ENCODE measurements around the gene RNF138.
"Not testable (repeated sequence)": the region's sequence is repeated elsewhere in the genome, so short reads cannot be mapped to it uniquely, and the experiment has no call there.

The RNF138 gene, protein sequence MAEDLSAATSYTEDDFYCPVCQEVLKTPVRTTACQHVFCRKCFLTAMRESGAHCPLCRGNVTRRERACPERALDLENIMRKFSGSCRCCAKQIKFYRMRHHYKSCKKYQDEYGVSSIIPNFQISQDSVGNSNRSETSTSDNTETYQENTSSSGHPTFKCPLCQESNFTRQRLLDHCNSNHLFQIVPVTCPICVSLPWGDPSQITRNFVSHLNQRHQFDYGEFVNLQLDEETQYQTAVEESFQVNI

DNA sequence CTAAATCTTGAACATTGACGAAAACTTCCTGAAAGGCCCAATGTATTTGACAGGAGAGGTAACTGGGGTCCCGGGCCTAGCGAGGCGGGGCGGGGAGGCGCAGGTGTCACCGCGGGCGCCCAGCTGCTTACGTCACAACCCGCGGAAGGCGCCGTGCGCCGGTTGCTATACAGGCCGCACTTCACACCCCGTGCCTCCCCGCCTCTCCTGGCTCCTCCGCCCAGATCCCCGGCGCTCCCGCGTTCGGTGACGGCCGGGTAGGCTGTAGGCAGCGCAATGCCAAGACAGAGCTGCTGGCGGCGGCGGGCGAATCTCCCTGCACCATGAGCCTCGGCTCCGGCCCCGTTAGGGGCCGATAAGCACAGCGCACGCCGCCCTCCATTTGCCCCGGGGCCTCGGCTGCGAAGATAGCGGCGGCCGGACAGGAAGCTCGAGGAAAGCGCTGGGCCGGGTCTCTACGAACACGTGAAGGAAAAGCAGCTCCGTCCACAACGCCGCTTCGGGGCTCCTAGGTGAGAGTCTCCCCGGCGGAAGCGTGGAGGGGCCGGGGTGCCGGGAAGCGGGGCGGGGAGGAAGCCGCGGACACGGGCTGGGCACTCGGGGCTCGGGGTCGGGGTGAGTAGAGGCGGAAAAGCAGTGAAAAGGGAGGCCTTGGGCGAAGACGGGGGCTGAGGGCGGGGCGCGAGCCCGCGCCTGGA lies at the start of gene RNF138:
Gene RNF138 (plus strand): TSS at position 151 of the 698 bp plus-strand sequence. CDS start 903 bp downstream, outside the sequence.
- peak; percentile 78 for DNase-seq (ENCODE audit: low read depth)

DNA sequence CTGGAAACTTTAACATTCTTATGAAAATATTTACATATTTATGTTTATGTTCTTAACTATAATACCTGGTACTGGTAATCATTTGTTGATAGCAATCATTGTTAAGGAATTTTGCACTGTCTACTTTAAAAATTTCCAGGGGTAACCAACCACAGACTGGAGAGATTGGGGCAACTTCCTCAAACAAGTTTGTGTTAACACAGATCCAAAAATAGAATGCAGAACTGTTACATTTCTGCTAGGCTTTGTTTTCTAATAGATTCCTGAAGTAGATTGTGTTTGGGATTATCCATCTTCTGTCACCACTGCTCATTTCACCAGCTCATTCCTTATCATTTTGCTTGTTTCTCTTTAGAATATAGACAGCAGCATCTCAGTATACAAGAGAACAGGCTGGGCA lies 49.3 kb upstream of the RNF138 start:
- no peak for DNase-seq (ENCODE audit: low read depth)

DNA sequence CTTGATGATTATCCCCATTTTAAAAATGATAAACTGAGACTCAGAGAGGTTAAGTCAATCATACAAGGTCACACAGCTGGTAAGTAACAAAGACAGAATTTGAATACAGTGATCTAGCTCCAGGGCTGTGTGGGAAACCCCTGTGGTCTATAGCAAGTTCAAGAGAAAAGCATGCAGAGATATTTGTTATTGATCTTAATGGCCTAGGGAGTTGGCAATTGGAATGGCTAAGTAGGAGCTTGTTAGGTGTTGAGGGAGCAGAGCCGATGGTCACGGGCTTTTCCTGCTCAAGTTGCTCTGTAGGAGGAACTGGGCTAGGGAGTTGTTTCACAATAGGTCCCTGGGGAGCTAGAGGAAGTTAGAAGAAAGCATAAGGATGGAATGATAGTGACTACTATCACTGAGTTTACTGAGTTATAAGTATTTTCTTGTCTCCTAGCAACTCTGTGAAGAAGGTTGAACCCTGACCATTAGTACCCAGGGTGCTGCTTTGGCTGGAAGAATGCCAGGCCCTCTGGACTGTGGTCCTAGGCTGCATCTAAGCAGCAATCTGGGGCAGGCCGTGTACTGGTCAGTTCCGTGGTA lies 43.1 kb upstream of the RNF138 start:
- DNase-seq (ENCODE audit: low read depth), result no peak

DNA sequence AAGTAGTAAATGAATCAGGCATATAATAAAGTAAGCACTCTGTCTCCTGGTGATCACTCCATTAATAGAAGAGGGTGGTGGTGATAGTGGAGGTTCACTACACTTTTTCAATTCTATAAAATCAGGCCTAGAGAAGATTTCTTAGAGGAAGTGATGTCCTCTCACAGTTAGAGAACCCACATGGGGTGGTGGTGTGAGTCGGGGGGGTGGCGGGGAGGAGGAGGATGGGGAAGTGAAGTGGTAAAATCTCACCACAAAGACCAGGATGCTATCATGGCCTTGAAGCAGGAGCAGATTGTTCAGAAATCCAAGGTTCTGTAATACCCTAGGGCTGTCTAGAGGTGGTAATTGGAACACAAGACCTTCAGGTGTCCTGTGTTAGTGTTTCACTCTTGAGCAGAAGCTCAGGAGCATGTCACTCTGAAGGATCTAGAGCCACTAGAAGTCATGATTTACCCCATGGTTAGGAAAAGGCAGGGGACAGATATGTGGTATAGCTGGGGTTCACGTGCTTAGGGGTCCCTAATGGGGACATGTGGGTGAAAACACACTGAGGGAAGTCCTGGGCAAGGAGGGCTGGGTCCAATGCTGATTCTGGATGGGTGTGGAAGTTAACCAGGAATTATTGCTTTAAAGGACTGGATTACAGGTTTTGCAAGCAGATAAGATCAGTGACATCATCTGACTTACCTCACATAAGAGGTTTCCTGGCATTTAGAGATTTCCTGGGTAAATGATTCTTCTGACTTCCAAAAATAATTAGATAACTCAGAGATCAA lies 42.1 kb upstream of the RNF138 start:
- DNase-seq (ENCODE audit: low read depth), result no peak

DNA sequence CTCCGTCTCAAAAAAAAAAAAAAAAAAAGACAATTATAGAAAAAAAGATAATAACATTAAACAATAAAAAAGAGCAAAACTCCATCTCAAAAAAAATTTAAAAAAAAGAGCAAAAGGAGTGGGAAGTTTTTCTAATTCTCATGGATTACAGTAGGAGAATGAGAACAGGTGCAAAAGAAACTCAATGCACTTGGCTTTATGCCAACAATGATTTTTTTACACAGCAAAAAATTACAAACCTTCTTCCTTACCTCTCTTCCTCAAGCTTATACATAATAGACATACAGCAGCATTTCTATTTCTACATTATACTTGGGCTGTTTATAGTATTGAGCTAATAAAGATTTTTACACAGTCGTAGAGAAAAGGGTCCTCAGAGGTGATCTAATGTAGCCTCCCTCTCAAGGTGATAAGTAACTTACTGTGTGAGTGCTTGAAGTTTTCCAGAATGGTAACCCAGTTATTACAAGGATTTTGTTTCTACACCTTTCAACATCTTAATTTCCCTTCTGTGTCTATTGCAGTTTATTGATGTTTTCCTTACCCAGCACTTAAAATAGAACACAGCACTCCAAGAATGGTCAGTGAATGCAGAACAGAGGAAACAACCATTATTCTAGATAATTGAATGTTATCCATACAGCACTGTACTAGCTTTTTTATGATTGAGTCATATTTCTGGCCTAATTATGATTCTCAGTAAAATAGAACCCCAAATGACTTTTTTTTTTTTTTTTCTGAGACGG lies 34.9 kb upstream of the RNF138 start:
- DNase-seq (ENCODE audit: low read depth), result no peak

DNA sequence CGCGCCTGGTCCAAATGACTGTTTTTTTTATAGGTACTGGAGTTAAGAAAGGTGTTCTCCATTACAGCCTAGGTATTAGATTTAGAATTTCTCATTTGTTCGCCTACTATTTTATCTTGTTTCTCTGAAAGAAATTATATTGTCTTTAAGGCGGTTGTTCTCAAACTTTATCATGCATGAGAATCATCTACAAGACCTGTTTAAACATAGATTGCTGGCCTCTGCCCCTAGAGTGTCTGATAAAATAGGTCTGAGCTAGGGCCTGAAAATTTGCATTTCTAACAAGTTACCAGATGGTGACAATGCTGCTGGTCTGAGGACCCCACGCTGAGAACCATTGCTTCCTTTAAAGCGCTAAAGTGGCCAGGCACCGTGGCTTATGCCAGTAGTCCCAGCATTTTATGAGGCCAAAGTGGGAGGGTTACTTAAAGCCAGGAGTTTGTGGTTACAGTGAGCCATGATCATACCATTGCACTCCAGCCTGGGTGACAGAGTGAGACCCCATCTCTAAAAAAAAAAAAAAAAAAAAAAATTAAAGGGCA lies 34.0 kb upstream of the RNF138 start:
- DNase-seq (ENCODE audit: low read depth), result no peak

DNA sequence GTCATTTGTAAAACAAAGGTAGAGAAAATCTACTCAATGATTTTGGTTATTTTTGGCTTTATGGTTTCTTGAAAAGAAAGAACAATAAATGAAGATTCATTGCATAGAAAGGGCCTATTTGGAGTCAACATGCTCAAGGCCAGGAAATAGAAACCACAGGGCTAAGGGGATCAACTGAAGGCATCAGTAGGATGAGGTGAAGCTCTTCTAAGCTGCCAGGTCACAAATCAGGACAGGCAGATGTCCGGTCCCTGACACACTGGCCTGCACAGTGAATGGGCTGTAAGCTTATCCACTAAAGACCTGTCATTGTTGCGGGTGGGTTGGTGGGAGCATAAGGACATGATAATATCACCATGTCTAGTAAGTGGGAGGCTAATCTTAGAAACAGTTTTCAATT lies 31.6 kb upstream of the RNF138 start:
- no peak for DNase-seq (ENCODE audit: low read depth)

DNA sequence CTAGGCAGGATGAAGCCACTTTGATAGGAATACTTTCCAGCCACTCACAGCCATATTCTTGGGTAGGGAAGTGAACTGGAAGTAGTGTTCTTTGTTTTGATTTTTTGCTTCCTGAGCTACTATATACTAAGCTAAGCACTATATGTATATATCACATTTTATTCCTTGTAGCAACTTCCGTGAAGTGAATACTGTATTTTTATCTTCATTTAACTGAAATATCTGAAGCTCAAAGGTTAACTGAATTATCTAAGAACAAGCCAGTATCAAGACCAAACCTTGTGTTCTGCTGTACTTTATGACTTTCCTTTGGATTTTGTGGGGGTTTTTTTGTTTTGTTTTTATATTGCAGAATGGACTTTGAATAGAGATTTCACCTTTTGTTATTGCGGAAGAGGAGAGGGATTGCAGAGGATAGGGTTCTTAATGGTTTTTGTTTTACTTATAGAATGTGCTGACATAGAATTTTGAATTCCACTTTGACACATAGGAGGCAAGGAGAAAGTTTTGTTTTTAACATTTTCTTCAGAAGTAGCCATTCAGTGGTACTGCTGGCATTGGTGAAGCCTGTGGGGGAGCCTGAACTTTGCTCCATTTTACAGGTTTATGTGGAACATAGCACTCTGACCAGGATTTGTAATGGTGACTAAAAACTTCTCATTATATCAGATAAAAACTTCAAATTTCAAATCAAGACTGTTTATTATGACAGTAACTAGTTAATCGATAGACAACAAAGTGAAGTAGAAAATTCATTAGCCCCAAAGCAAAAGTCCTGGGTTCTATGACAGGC lies 24.1 kb upstream of the RNF138 start:
- DNase-seq (ENCODE audit: low read depth), result no peak

DNA sequence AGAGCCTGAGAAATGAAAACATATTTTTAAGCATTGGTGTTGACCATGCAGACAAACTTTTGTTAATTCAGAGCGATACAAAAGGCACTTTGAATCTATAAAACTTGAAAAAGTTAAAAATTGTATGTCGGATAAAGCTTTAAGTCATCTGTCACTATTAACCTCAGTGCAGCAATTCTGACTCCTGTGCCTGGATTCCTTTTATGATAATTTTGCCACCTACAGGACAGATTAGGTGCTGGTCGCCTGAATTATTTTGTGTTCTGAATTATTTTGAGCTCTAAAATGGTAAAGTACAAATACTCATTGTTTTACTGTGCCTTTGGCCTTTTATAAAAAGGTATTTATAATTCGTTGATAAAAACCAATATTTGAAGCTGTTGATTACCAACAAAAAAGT lies 19.4 kb upstream of the RNF138 start:
- no peak for DNase-seq (ENCODE audit: low read depth)

DNA sequence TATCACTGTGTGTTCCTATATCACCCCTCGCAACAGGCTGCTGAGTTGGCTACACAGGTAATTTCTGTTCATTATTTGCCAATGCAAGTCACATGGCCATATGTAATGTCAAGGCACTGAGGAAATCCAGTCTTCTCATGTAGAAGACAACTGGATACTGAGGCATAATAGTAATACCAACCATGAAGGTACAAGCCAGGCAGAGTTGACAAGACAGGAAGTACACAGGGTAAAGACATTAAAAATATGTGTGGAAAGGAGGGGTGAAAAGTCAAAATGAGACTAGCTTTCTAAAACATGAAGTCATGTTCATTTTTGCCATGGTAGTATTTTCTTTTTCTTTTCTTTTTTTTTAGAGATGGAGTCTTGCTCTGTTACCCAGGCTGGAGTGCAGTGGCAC lies 17.5 kb upstream of the RNF138 start:
- DNase-seq (ENCODE audit: low read depth), result no peak

DNA sequence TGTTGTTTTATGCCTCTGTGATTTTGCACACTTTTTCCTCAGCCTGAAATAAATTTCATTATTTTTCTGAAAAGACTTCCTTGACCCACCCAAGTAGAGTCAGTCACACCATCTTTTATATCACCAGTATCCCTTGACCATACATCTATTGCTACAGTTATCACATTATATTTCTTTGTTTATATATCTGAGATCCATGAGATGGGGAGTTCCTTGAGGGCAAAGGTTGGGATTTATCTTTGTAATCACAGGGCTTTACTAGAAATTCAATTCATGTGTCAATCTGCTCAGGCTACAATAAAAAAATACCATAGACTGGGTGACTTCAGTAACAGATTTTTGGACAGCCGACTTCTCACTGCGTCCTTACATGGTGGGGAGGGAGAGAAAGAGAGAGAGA lies 12.8 kb upstream of the RNF138 start:
- no peak for DNase-seq (ENCODE audit: low read depth)

DNA sequence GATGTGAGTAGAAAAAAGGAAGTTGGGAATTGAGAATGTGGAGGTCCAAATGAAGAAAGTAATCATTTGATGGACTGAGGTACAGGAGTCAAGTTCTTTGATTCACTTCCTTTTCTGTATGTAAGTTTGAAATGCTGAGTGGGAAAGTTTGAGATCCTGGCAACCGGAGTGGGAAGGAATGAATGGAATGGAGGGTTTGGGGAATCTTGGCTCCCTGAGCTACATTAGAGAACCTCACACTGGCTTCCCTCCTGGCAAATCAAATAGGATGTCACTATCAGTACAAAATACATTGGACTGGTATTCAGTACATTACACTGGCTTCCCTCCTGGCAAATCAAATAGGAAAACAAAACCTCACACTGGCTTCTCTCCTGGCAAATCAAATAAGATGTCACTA lies 9.8 kb upstream of the RNF138 start:
- DNase-seq (ENCODE audit: low read depth), result no peak

DNA sequence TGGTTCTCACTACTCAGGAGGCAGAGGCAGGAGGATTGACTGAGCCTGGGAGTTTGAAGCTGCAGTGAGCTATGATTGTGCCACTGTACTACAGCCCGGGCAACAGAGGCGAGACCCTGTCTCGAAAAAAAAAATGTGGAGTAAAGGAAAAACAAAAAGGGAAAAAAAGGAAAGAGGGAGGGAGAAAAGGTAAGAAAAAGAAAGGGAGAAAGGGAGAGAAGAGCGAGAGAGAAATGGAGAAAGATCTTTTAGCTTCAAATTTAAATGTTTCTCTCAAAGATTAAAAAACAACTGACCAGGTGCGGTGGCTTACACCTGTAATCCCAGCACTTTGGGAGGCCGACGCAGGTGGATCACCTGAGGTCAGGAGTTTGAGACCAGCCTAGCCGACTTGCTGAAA lies 7.9 kb upstream of the RNF138 start:
- no peak for DNase-seq (ENCODE audit: low read depth)

DNA sequence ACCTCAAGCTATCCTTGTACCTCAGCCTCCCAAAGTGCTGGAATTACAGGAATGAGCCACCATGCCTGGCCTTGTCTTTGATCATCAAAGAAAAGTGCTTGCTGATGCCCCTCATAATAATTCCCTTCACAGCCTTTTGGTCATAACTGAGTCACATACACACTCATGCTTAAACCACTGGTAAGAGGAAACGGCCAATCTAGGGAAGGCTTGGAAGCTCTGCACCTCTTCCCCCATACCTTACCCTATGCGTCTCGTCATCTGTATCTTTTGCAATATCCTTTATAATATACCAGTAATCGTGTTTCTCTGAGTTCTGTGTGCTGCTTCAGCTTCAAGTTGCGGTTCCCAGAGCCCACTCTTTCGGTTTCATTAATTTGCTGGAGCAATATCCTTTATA lies 4.8 kb upstream of the RNF138 start:
- DNase-seq (ENCODE audit: low read depth), result no peak

DNA sequence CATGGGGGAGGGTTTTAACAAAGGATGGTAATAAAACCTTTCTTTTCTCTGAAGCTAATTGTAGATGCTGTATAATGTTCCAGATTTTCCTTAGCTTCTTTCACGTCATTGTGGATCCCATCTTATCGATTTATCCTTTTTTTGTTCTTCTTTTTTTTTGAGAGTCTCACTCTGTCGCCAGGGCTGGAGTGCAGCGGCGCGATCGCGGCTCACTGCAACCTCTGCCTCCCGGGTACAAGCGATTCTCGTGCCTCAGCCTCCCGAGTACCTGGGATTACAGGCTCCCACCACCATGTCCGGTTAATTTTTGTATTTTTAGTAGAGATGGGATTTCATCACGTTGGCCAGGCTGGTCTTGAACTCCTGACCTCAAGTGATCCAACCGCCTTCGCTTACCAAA lies 843 bp upstream of the RNF138 start:
- not testable (repeated sequence) for DNase-seq (ENCODE audit: low read depth)

DNA sequence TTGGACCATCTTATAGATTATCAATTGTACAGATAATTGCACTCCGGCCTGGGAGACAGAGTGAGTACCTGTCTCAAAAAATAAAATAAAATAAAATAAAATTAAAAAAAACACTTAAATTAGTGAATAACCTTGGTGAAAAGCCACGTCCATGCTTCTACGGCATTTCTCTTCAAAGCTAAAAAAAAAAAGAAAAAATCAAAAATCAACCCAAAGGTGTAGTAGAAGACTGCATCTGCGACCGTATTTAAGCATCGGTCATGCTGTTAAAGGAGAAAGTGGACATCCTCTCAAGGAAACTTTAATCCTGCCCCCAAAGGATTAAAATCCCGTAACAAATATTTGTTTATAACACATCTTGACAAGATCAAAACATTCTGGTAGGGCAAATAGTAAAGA lies 350 bp upstream of the RNF138 start:
- DNase-seq (ENCODE audit: low read depth), result no peak

DNA sequence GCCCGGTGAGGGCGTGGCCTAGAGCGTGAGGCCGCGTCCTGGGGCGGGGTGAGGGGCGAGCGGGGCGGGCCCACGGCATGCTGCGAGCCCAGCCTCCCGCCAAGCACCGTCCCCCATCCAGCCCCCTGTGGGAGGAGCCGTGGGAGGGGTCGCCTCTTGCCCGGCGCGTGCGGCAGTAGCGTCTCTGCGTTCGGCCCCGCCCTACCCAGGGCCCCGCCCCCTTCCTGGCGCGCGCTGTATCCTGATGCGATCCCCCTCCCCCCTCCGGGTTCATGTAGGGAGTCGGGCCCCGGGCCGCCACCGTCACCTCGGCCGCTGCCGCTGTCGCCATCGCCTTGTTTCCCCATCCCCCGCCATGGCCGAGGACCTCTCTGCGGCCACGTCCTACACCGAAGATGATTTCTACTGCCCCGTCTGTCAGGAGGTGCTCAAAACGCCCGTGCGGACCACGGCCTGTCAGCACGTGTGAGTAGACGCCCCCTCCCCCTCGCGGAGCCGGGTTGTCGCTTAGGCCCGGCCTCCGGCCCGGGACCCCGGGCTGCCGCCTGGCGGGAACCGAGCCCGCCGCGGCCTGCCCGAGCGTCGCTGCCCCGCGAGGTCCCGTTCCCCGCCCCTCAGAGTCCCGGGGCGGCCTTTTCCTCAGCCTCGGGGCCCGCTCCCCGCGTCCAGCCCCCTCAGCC lies 888 bp downstream of the RNF138 start:
- peak; percentile 100 for DNase-seq (ENCODE audit: low read depth)

DNA sequence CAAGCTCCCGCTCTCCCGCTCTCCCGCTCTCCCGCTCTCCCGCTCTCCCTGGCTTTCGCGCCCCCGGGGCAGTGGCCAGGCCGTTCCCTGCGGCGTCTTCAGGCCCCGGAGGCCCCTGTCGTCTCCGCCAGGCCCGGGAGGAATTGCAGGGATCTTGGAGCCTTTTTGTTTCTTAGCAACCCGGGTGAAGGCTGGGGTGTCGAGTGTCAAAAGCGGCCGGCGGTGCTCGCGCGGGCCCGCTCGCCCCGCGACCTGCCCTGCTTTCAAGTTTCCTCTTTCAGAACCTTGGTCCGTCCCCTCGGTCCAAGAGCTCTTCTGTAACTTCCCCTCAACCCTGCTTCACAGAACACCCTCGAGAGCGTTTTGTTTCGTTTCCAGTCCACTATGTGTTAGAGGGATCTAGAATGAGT lies 1.4 kb downstream of the RNF138 start:
- no peak for DNase-seq (ENCODE audit: low read depth)

DNA sequence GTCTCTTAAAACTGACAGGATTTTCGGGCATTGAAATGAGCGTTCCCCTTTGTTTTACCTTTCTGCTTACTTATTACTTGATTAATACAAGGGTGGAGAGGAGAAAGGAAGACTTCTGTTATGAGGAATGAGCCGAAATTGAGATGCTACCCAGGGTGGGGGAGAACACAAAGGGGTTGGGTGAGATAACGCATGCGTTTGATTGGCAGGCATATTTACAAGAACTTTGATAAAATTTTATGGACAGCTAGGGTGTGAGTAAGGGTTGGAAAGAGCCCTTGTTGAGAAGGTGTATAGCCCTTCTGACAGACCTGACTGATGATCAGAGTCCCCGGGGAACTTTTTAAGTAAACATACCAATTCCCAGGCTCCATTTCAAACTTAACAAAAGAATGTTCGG lies 1.8 kb downstream of the RNF138 start:
- no peak for DNase-seq (ENCODE audit: low read depth)

DNA sequence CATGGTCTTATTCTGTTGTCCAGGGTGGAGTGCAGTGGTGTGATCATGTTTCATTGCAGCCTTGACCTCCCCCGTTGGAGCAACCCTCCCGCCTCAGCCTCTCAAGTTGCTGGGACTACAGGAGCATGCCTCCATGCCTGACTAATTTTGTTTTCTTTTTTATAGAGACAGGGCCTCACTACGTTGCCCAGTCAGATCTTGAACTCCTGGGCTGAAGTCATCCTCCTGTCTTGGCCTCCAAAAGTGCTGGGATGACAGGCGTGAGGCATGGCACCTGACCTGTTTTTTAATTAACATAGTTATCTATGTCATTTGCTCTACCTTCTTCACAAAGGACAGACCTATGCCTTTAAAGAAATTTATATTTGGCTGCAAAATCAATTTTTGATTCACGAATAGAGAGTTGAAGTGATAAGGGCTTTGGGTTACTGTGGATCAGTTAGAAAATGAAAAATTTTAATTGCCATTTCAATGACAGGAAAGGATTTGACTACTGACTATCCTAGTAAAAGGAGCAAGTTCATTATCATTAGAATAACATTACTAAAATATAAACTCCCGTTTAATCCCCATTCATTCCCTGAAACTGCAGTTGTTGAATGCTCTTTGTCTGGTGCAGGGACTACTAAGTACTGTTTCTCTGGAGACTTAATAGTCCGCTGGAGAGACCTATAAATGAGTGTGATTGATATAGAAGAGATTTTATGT lies 3.7 kb downstream of the RNF138 start:
- DNase-seq (ENCODE audit: low read depth), result no peak
